Activated CD8-positive, alpha-beta memory T cell treated with anti-CD3 and anti-CD28 coated beads for 1 hour (primary cell): Measurements from ENCODE around the gene PCDHGC4.

Source experiments
- DNase-seq, 2 donors: peaks; one replicate each; pipeline ENCODE4 v3.0.0-alpha.2; 2020; ENCODE audit warnings: low read depth in 1 of 2; ENCODE audit errors: extremely low read depth in 1 of 2

PCDHGC4 gene

GRCh38 chr5:141511771-141512325, 27.0 kb downstream of the PCDHGC4 start:
- no peak for DNase-seq

DNA sequence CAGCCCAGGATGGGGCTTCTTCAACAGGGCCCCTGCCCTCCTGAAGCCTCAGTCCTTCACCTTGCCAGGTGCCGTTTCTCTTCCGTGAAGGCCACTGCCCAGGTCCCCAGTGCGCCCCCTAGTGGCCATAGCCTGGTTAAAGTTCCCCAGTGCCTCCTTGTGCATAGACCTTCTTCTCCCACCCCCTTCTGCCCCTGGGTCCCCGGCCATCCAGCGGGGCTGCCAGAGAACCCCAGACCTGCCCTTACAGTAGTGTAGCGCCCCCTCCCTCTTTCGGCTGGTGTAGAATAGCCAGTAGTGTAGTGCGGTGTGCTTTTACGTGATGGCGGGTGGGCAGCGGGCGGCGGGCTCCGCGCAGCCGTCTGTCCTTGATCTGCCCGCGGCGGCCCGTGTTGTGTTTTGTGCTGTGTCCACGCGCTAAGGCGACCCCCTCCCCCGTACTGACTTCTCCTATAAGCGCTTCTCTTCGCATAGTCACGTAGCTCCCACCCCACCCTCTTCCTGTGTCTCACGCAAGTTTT, 27.6 kb downstream of the PCDHGC4 start:
- DNase-seq, result peak; percentile 70 to 80

GRCh38 chr5:141512911-141513626, 28.2 kb downstream of the PCDHGC4 start:
- no peak for DNase-seq

GRCh38 chr5:141513627-141514329, 28.9 kb downstream of the PCDHGC4 start:
- peak; percentile 31 to 33 for DNase-seq

- no peak for DNase-seq
These were observed 29.7 kb downstream of the PCDHGC4 start for GRCh38 chr5:141514330-141515133.

- DNase-seq, result no peak
These were observed 30.3 kb downstream of the PCDHGC4 start for GRCh38 chr5:141515141-141515540.

DNA sequence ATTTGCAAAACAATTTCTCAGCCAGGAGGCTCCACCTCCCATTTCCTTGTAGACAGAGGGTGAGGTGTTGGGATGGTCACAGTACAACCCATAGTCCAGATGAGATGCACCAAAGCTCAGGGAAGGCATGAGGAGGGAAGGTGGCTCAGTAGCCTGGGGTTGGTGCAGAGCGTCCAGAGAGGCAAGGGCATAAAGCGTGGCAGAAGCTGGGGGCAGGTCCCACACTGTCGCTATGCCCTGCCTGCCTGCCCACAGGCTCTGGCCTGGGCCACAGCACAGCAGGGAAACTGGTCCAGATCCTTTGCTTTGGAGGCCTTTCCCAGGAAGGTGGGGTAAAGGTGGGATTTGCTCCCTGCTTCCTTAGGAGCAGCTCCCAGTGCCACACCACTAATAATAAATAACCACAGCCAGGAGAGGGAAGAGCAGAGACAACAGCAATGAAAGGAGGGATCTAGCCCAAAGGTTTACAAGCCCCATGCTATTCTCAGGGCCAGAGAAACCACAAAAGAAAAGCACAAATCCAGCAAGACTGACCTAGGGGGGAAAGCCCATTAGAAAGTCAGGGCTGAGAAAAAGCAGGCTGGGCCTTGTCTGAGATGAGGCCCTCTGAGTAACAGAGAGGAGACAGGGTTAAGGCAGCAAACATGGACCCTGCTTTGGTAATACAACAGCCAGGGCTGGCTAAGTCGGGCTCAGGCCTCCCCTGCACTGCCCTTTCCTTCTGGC, 31.3 kb downstream of the PCDHGC4 start:
- DNase-seq, result no peak

GRCh38 chr5:141516672-141517025, 31.8 kb downstream of the PCDHGC4 start:
- no peak for DNase-seq

DNA sequence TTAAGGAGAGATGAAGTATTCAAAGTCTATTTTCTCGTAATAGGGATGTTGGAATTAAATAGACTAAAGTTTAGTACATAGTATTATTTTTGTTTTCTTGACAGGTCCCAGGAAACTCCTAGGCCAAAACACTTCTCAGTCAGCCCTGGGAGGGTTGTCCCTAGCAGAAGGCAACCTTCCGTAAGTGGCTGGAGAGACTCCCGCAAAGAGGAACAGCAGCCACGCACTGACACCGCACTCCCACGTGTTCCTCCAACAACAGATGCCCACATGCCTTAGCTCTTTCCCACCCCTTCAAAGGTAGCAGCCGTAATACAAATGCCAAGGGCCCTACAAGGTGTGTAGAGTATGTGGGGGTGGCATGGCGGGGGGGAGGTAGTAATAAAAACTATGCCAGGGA, 32.5 kb downstream of the PCDHGC4 start:
- DNase-seq, result no peak

- no peak for DNase-seq
These were observed 33.2 kb downstream of the PCDHGC4 start for GRCh38 chr5:141517880-141518617.

DNA sequence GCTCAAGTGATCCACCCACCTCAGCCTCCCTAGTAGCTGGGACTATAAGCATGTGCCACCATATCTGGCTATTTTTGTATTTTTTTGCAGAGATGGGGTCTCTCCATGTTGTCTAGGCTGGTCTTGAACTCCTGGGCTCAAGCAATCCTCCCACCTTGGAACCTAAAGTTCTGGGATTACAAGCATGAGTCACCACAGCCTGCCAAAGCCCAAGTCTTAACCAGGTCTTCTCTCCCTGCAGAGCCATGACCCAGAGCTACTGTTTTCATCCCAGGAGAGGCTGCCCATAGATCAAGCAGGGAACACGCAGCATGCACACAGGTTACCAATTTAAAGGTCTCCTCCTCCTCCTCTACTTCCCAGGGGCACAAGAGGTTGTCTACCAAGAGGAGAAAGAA, 33.8 kb downstream of the PCDHGC4 start:
- no peak for DNase-seq

DNA sequence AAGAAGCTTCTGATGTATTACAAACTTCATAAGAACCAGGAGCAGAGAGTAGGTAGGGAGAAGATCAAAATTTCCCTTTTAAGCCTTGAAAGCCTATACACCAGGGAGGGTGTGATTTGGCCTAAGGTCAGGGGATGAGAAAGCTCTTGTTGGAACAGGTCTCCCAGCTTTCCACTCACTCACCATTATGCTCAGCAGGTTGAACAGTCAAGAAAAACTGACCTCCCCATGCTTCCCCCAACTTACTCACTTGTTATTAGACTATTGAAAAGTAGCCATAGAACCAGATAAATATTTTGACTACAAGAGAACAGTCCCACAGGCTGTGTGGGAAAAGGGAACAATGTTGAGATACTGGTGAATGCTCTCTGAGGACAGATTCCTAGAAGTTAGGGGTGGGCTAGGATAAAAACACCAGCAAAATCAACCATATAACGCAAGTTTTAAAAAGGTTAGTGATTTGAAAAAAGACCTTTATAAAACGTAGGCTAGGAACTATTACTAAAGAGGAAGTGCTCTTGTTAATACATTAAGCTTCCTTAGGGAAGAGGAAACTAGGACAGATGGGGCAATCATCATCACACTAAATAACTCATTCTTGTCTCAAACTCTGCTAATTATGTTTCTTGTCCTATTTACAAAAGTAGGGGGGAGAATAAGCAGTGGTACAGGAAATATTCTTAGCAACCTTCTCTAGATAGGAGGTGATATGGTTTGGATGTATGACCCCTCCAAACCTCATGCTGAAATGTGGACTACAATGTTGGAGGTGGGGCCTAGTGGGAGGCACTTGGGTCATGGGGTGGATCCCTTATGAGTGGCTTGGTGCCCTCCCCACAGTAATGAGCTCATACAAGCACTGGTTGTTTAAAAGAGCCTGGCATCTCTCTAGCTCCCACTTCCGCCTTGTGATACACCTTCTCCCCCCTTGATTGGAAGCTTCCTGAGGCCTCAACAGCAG, 35.1 kb downstream of the PCDHGC4 start:
- DNase-seq, result no peak

DNA sequence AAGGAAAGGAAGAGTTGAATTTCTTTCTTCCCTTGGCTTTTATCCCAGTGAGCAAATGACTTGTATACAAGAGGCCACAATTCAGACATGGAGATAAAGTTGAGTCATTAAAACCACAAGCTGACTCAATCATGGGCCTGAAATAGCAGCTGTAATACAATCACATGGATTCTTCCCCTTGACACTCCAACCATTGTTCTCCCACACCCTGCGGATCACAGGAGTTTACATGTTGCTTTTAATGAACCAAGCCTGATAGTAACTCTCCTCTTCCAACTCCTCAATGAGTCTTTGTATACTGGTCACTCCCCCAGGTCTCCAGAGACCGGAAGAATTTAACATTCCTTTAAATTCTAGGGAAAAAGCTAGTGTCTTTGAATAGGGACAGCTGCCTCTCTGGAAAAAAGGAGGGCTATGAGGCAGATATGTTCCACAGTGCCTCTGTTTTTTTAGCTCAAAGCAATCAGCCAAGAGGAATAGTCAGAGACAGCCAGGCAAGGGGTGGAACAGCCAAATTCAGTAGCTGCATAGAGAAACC, 36.5 kb downstream of the PCDHGC4 start:
- DNase-seq, result no peak

DNA sequence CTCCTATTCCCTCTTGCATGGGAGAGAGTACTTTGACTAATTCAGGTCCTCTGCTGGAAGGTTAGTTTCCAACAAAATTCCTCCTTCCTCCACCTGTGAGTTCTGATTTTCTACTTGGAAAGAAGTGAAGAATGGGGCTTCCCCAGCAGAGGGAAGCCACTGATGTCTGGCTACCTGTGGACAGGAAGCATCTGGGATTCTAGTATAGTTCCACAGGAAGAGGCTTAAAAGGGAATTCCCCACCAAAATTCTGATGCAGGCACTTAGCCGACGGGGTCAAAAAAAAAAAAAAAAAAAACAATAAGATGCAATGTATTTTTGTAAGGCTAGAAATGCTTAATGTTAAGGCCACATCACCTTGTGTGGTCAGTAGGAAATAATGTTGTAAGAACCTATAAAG, 37.5 kb downstream of the PCDHGC4 start:
- DNase-seq, result no peak

DNA sequence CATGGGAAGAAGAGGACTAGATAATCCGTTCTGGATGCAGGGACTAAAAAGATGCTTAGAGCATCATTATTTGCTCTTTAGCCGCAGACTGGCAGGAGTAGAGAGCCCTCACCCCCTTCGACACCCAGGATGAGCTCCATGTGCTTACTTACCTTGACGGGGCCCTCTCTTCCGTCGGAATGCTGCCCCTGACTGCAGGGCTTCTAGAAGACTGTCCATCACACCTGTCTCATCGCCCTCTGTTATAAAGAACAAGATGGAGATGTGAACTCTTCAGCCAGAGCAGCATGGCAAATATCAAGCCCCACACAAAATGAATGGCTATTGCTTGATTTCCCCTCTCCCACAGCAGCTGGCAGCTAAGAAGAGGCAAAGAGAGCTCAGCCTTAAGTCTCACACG, 39.2 kb downstream of the PCDHGC4 start:
- DNase-seq, result no peak

DNA sequence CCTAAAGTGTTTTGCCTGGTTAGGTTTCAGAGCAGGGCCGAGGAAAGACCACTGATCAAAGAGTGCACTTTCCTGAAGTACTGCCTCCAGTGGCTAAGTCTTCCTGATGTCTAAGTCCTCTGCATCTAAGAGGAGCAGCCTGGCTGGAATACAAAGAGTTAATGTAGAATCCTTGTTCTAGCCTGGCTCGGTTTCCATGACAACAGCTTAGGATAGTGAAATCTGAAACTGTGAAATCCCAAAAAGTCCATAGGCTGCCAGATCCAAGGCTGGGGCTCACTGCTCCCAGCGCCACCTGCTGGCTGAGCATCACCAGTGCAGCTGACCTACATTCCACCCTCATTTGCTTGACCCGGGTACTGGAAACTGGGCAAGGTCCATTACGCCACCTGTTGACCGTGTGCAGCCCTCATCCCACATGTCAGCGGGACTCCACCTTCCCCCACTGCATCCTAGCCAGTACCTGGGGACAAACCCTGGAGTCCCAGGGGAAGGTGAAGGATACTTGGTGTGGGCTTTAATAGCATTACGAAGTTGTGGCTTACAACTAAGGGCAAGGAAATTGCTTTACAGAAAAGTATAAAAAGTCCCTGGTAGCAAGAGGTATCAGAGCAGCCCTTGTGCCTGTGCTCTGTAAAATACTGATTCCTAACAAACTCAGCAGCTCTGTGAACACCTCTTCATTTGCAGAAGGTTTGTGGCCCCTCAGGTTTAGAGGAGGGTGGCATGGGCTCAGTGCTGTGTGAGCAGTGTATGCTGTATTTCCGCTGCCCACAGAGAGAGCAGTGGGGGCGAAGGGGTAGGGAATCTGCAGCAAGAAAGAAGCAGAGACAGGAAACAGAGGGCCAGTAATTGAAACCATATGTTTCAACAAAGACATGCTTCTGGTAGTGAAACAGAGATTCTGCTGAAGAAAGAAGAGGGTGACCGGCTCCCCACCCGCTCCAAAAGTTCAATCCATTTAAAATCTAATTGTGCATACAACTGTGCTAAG, 40.1 kb downstream of the PCDHGC4 start:
- DNase-seq, result peak; percentile 15 to 37

- DNase-seq, result no peak
These were observed 40.8 kb downstream of the PCDHGC4 start for GRCh38 chr5:141525653-141526052.
